KOPT-K1 (cell line): Measurements from ENCODE around the gene RGS19.
A peak's percentile ranks its signal among the peaks of the same experiment; 100 is the strongest.
"Not testable (repeated sequence)": the region's sequence is repeated elsewhere in the genome, so short reads cannot be mapped to it uniquely, and the experiment has no call there.

Experiments
- H3K27ac ChIP-seq: fragments of 200-600 bp; sonication (generic); 2 replicates; pipeline ENCODE4 v1.5.1; 2016; ENCODE audit warnings: antibody characterized with exemption, mild to moderate bottlenecking, low read depth, low read length; ENCODE audit not compliant: poor library complexity, severe bottlenecking
- H3K36me3 ChIP-seq: fragments of 200-600 bp; sonication (generic); 2 replicates; pipeline ENCODE4 v1.5.1; 2017; ENCODE audit warnings: antibody characterized with exemption, mild to moderate bottlenecking, low read length, moderate library complexity; ENCODE audit not compliant: insufficient read depth
- H3K9me3 ChIP-seq: fragments of 200-600 bp; sonication (generic); 2 replicates; pipeline ENCODE4 v1.5.1; 2017; ENCODE audit warnings: antibody characterized with exemption, low read length, mild to moderate bottlenecking; ENCODE audit not compliant: insufficient read depth, poor library complexity, severe bottlenecking

Gene RGS19

GRCh38 chr20:64088586-64088985 lies 9.3 kb upstream of the RGS19 start:
- H3K9me3 ChIP-seq = peaks cover 15% of the 10 kb centered on the region
- not testable (repeated sequence) for H3K27ac ChIP-seq, H3K36me3 ChIP-seq

GRCh38 chr20:64087226-64087825 lies 8.0 kb upstream of the RGS19 start:
- not testable (repeated sequence) for H3K36me3 ChIP-seq, H3K27ac ChIP-seq

DNA sequence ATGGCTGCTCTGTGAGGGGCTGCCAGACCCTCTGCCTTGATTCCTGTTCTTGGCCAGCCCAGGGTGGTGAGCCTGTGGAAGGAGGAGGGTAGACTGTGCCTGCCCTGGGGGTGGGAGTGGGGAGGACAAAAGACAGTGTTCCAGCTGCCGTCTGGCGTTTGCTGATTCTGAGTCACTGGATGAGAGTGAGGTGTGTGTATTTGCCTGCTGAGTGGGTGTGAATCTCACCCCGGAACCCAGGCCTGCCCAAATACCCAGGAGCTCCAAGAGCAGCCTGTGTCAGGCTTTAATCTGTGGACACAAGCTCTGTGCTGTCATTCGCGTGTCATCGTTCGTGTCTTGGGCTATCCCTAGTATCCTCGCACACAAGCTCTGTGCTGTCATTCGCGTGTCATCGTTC lies 7.5 kb upstream of the RGS19 start:
- Histone ChIP-seq H3K9me3 (peaks cover 15% of the 10 kb centered on the region), H3K36me3 (no peaks in the 10 kb centered on the region), H3K27ac (no peak overlapping the region)

More at GRCh38 chr20:64087226-64087825, 8.0 kb upstream of the RGS19 start:
- peaks cover 15% of the 10 kb centered on the region for H3K9me3 ChIP-seq

DNA sequence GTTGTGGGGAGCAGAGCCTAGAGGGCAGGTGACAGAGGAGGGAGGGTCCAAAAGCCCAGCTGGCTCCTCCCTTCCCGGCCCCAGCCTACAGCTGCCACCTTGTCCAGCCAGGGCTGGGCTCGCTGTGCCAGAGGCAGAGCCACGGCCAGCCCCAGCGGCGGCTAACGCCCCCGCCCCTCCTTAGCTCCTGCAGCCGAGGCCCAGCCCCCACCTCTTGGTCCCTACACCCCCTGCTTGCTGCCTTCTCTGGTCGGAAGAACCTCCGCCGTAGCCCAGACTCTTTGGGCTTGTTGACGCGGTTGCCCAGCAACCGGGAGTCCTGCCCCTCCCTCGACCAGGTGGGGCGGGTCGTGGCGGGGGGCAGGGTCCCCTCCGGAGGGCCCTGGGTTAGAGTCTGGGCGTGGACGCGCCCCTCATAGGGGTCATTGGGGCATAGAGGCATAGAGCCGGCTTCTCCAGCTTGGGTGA lies 5.4 kb upstream of the RGS19 start:
- Histone ChIP-seq H3K9me3 (peaks cover 15% of the 10 kb centered on the region), H3K27ac (no peak overlapping the region), H3K36me3 (no peaks in the 10 kb centered on the region)

DNA sequence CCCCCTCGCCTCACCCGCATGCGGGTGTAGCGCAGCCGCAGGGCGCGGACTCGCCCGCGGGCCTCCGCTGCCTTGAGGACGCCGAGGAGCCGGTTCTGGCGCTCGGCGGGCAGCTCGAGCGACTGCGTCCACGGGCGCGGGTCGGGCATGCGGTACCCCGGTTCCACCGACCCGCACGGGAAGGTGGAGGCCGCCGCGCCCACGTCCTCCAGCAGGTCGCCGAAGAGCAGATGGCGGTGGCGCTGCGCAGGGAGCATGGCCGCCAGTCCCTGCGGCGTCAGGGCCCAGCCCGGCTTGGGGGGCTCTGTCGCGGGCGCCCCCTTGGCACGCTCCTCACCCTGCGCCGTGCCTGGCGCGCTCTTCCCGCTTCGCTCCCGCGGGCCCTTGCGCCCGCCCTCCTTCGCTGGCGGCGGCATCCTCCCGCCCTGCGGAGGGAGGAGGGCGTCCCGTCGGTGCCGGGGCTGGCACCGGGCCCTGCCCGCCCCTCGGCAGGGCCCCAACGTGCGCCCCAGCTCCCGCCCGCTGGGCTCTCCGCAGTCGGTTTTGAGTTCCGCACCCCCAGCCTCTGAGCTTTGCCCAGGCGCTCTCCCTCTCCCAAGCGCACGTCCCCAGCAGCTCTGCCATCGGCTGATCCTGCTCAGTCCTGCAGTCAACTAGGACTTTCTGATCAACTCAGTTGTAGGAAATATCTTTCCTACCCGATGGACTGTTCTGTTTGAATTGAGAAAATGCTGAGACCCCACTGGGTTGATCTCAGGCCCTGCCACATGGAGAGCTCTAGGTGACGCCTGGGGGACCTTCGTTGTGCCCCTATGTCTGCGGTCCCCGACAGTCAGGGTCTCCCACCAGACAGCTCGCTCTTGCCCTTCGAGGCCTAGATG lies 4.7 kb upstream of the RGS19 start, which contains the start of gene LKAAEAR1:
LKAAEAR1 (minus strand) TSS at position 595 of the 881 bp plus-strand sequence; CDS start at position 416, 179 bp downstream.
- Histone ChIP-seq H3K27ac (no peak within 1 kb of the TSS), H3K9me3 (peaks cover 15% of the 10 kb centered on the region), H3K36me3 (no peaks in the 10 kb centered on the region)

DNA sequence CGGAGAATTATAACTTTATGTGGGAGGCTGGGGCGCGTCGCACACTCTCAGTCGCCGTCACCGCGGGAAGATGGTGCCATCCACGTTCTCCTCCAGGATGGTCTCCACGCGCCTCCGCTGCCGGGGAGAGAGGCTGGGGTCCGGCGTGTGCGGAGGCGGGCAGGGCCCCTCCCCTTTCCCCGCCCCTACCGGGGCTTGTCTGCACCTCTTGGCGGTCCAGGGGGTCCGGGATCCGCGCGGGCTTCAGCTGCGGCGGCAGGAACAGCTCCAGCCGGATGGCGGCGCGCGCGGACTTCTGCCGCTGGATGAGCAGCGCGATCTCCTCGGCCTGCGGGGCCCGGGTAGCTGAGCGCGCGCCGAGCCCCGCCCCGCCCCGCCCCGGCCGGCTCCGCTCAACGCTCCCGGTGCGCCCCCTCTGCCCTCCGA lies 4.1 kb upstream of the RGS19 start:
- Histone ChIP-seq H3K27ac (no peak overlapping the region), H3K9me3 (peaks cover 15% of the 10 kb centered on the region), H3K36me3 (no peaks in the 10 kb centered on the region)

- Histone ChIP-seq H3K27ac (no peak overlapping the region), H3K36me3 (no peaks in the 10 kb centered on the region), H3K9me3 (peaks cover 12% of the 10 kb centered on the region)
Measured at GRCh38 chr20:64082820-64083377, 3.6 kb upstream of the RGS19 start.

DNA sequence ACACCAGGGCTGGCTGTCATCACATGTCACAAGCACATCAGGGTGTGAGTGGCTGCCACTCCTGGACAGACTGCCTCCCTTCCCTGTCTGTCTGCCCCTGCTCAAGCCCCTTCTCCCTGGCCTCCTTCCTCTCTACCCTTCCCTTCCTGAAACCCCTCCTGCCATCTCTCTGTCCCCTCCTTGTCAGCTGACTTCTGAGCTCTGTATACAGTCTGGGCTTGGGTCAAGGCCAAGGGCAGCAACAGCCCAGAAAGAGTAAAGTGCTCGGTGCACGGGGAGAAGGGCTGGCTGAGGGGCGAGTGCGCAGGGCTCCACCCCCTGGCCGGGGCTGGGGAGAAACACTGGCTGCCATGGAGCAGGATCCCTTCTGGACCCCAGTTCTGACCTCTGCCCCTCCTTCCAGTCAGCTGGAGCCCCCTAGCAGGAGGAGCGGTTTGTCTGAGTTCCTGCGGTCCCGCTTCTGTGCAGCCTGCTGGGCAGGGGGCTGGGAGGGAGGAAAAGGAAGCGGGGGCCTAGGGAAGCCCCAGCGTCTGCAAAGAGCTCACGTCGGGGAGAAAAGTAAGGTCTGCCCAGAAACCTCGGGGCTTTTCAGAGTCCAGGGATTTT lies 2.9 kb upstream of the RGS19 start:
- Histone ChIP-seq H3K9me3 (peaks cover 7% of the 10 kb centered on the region), H3K36me3 (no peaks in the 10 kb centered on the region), H3K27ac (no peak overlapping the region)

DNA sequence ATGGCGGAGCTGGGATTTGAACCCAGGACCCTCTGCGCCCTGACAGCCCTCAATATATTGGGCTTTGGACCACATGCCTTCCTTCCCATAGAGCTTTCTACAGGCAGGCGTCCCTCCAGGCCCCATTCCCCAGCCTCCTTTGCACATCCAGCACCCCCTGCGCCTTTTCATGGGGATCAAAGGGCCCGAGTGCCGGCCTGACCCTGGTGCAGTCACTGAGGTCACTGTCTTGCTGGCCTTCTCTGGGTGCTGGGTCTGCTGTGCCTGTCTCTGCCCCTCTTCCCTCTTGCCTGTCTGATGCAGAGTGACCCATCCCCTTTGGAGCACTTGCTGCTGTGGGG lies 2.3 kb upstream of the RGS19 start:
- no peaks in the 10 kb centered on the region for H3K36me3 ChIP-seq
- peaks cover 2% of the 10 kb centered on the region for H3K9me3 ChIP-seq
- H3K27ac ChIP-seq = no peak overlapping the region

- Histone ChIP-seq H3K27ac (no peak overlapping the region), H3K36me3 (no peaks in the 10 kb centered on the region; the same call in 1 of the 2 replicates), H3K9me3 (no peaks in the 10 kb centered on the region)
Measured at GRCh38 chr20:64080813-64081623, 1.7 kb upstream of the RGS19 start.

DNA sequence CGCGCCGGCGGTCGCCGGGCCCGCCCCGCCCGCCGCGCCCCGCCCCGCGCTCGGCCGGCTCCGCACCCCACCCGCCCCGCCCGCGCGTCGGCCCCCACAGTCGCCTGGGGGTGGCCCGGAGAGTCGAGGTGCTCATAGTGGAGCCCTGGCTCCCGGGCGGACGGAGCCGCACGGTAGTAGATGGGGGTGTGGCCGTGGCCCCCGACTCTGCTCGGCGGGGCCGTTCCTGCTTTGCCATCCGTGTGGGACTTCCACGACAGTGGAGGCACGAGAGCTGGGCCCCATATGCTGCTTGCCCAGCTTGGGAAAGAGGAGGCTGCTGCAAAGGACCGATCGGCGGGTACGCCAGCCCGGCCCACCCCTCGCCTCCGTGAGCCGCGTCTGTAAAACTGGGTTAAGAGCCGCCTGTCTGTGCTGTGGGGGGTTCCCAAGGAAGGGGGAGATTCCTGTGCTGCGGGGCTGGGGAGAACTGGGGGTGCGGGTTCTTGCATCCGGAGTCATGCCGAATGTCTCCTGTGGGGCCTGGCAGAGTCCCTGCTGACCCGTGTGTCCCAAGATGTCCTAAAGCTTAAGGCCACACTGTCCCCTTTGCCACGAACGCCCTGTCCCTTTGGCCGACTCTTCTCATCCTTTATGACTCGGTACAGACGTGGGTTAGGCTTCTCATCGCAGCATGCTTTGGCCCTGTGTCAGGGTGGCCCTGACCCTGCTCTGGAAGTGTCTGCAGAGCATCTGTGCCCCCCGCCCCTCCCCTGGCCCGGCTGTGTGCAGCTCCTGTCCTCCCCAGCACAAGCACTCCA lies 895 bp upstream of the RGS19 start, which contains the start of gene OPRL1:
OPRL1 (plus strand) TSS at position 70 of the 800 bp plus-strand sequence. CDS start 12,639 bp downstream, outside the sequence.
- Histone ChIP-seq H3K27ac (peak within 1 kb of the TSS; percentile 95), H3K36me3 (peaks cover 5% of the 10 kb centered on the region; the same call in 1 of the 2 replicates), H3K9me3 (no peaks in the 10 kb centered on the region)

- Histone ChIP-seq H3K27ac (peak overlapping the region; percentile 95), H3K36me3 (peaks cover 18% of the 10 kb centered on the region), H3K9me3 (no peaks in the 10 kb centered on the region)
Measured at GRCh38 chr20:64078934-64079272, 415 bp downstream of the RGS19 start.

GRCh38 chr20:64077876-64078551 lies 1.3 kb downstream of the RGS19 start:
- peaks cover 27% of the 10 kb centered on the region for H3K36me3 ChIP-seq
- H3K9me3 ChIP-seq = no peaks in the 10 kb centered on the region
- peak overlapping the region; percentile 95 for H3K27ac ChIP-seq
